IMR-90 (cell line): Measurements from ENCODE around the gene PRMT1. TPM values are rescaled to one million over a fixed set of nuclear protein-coding genes. Genes with fewer than 3 reads are reported as not detected.

Source experiments
- CTCF ChIP-seq: conservative IDR thresholded peaks from 2 replicates; pipeline ENCODE4 v1.5.1; 2012; ENCODE audit warnings: mild to moderate bottlenecking, low read depth, low read length, improper control_type of control experiment
- MAFK ChIP-seq: IDR thresholded peaks from 2 replicates; pipeline ENCODE4 v1.6.1; 2012; ENCODE audit warnings: low read depth, low read length, improper control_type of control experiment
- MAZ ChIP-seq: IDR thresholded peaks from 2 replicates; pipeline ENCODE4 v1.6.1; 2012; ENCODE audit warnings: low read depth, mild to moderate bottlenecking, low read length, improper control_type of control experiment, moderate library complexity, borderline replicate concordance
- NFE2L2 ChIP-seq: fragments of 150-350 bp; IDR thresholded peaks from 2 replicates; pipeline ENCODE4 v1.6.1; 2016; ENCODE audit warnings: low read depth, mild to moderate bottlenecking, low read length
- RFX5 ChIP-seq: IDR thresholded peaks from 2 replicates; pipeline ENCODE4 v1.8.0; 2012; ENCODE audit warnings: low read depth, mild to moderate bottlenecking, low read length, moderate library complexity
- polyA plus RNA-seq, 3 experiments: library from polyadenylated mRNA; depleted of rRNA; stranded (reverse); fragments of >200 nt; gene quantifications; 2 replicates each; pipeline ENCODE4 v1.2.3, GENCODE V29; 2012; ENCODE audit warnings: low replicate concordance in 1 of 3
- total RNA-seq: library from RNA; depleted of rRNA; stranded (reverse); fragments of >200 nt; gene quantifications from 2 replicates; pipeline ENCODE4 v1.2.3, GENCODE V29; 2012

The PRMT1 gene
- total and polyA plus RNA-seq, 2 of the 4 experiments (the other 2 are of a cell fraction): 497 to 840 TPM

GRCh38 chr19:49677231-49677900 lies at the start of gene PRMT1 (continued):
- TF ChIP-seq CTCF (no peak), MAZ (peak; percentile 10; the same call in 1 of the 2 replicates), MAFK (no peak), NFE2L2 (no peak), RFX5 (no peak)
